Measurements from ENCODE around the gene SNIP1.
A peak's percentile ranks its signal among the peaks of the same experiment; 100 is the strongest.
"Not testable (repeated sequence)": the region's sequence is repeated elsewhere in the genome, so short reads cannot be mapped to it uniquely, and the experiment has no call there.

SNIP1 gene

GRCh38 chr1:37560401-37561132 is 6.5 kb upstream of the SNIP1 start:
- DNase-seq (ENCODE audit: low read depth, low spot score) = no peak
- H3K4me3 ChIP-seq (ENCODE audit: low read length) = no peak overlapping the region

DNA sequence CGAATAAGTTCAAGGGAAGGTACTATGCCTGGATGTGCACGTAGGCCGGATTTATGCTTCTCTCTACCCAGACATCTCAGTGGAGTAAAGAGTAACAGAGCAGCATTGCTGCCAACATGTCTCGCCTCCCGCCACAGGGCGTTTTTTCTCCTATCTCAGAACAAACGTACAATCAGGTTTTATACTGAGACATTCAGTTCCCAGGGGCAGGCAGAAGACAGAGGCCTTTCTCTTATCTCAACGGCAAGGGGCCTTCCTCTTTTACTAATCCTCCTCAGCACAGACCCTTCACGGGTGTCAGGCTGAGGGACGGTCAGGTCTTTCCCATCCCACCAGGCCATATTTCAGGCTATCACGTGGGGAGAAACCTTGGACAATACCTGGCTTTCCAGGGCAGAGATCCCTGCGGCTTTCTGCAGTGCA is 5.9 kb upstream of the SNIP1 start:
- not testable (repeated sequence) for H3K4me3 ChIP-seq (ENCODE audit: low read length); DNase-seq (ENCODE audit: low read depth, low spot score)

- DNase-seq (ENCODE audit: low read depth, low spot score) = no peak
These were observed 5.0 kb upstream of the SNIP1 start for GRCh38 chr1:37559080-37559479.

DNA sequence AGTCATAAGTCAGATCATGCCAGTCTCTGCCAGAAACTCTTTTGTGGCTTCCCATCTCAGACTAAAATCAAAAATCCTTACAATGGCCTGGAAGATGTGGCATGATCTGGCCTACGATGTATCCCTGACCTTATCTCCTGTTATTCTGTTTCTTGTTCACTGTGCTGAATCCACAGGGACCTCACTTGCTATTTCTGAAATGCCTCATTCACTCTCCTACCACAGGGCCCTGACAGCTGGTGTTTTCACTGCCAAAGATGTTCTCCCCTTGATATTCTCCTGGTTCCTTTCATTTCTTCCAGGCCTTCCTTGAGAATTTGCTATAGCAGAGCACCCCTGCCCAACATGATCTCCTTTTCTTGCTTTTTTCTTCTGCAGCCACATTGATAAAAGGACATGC is 4.3 kb upstream of the SNIP1 start:
- no peak overlapping the region for H3K4me3 ChIP-seq (ENCODE audit: low read length)
- DNase-seq (ENCODE audit: low read depth, low spot score) = no peak

More at GRCh38 chr1:37559080-37559479, 5.0 kb upstream of the SNIP1 start:
- H3K4me3 ChIP-seq (ENCODE audit: low read length) = no peak overlapping the region

GRCh38 chr1:37557402-37557801 is 3.3 kb upstream of the SNIP1 start:
- no peak for DNase-seq (ENCODE audit: low read depth, low spot score)
- H3K4me3 ChIP-seq (ENCODE audit: low read length) = no peak overlapping the region

GRCh38 chr1:37556712-37557196 is 2.7 kb upstream of the SNIP1 start, which contains the start of gene DNALI1:
DNALI1 (plus strand) TSS chr1:37556940; CDS start chr1:37556995, 55 bp downstream.
- no peak for DNase-seq (ENCODE audit: low read depth, low spot score)
- H3K4me3 ChIP-seq (ENCODE audit: low read length) = no peak within 1 kb of the TSS

DNA sequence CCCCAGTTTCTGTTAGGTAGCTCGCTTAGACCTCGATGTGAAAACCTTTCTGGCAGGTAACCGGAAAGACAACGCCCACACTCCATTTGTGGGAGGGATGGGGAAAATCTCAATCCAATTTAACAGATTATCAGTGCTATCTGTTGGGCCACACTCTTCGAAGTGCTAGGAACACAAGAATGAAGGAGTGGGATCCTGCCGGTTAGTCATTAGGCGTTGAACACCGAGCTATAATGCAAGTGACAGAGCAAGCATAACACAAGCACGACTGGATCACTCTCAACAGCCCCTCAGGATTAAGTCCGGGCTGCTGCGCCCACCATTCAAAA is 531 bp downstream of the SNIP1 start:
- peak overlapping the region; percentile 99 for H3K4me3 ChIP-seq (ENCODE audit: low read length)
- no peak for DNase-seq (ENCODE audit: low read depth, low spot score)

DNA sequence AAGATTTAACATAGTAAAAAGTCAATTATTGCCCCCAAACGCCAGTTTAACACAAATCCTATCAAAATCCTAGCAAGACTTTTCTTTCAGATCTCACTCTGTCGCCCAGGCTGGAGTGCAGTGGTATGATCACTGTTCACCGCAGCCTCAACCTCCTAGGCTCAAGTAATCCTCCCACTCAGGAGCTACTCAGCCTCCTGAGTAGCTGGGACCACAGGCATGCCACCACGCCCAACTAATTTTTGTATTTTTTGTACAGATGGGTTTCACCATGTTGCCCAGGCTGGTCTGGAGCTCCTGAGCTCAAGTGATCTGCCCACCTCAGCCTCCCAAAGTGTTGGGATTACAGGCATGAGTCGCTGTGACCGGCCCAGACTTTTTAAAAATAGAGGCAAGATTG is 4.8 kb downstream of the SNIP1 start:
- no peak overlapping the region for H3K4me3 ChIP-seq (ENCODE audit: low read length)
- no peak for DNase-seq (ENCODE audit: low read depth, low spot score)

DNA sequence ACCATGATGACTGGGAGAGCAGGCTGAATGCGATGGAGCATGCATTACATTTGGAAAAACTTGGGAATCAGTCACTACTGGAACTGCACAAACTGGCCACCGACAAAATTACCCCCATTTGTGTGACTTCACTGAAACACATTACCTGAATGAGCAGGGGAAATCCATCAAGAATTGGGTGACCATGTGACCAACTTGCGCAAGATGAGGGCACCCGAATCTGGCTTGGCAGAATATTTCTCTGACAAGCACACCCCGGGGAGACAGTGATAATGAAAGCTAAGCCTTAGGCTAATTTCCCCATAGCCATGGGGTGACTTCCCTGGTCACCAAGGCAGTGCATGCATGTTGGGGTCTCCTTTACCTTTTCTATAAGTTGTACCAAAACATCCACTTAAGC is 9.1 kb downstream of the SNIP1 start:
- H3K4me3 ChIP-seq (ENCODE audit: low read length) = no peak overlapping the region
- DNase-seq (ENCODE audit: low read depth, low spot score) = no peak

GRCh38 chr1:37544530-37544929 is 9.6 kb downstream of the SNIP1 start:
- H3K4me3 ChIP-seq (ENCODE audit: low read length) = no peak overlapping the region
- DNase-seq (ENCODE audit: low read depth, low spot score) = no peak

DNA sequence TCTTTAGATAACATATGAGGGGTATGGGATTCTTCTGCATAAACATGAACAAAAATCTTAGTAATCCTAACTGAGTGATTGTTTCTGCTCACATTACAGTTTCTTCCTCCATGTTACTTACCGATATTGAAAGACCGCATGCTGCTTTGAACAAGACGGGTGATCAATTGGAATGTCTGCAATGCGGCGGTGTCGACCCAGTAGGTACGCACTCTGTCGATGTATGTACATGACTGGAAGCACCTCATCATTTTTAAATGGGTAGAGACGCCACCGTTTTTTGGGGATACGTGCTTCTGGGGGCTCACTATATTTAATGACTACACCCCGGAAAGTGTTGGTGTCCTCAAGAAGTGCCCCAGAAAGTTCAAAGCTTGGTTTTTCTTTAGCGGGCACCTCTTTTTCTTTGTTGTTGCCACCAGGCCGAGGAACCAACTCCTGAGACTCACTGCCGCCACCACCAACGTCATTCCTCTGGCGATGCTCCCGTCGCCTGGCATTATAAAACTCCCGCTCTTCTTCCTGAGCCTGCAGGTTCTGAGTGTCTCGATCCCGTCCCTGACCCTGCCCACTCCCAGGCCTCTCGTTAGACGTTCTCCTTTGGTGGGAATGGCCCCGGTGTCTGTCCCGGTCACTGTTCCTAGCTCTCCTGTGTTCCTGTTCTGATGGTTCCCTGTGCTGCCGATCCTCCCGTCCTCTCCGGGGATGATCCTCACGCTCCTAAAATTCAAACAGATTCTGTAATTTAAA is 13.9 kb downstream of the SNIP1 start:
- no peak for DNase-seq (ENCODE audit: low read depth, low spot score)

DNA sequence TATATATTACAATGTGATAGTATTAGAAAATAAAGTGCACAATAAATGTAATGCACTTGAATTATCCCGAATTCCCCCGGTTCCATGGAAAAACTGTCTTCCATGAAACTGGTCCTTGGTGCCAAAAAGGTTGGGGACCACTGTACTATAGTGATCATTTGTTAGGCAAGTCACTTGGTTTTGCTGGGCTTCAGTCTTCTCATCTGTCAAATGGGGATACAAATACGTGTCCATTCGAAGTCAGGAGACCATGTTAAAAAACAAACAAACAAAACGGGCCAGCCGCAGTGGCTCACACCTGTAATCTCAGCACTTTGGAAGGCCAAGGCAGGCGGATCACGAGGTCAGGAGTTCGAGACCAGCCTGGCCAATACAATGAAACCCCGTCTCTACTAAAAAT is 14.9 kb downstream of the SNIP1 start:
- not testable (repeated sequence) for DNase-seq (ENCODE audit: low read depth, low spot score); H3K4me3 ChIP-seq (ENCODE audit: low read length)

More for the DNA sequence above, 13.9 kb downstream of the SNIP1 start:
- no peak overlapping the region for H3K4me3 ChIP-seq (ENCODE audit: low read length)

DNA sequence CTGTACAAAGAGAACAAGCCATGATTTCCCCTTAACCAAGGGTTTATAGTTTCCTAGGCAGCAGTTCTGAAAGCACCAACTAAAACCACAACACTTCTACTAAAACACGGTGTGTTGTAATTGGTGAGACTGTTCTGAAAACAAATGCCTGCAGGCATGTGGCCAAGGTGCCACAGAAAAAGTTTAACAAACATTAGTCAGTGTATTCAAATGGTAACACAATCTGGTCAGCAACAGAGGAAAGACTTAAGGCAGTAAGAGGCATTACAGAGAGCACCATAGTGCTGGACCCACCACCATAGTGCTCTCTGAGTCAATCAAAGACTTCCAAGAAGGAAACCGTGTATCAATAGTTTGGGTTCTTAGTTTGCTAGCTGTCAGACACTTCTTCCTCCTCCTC is 16.7 kb downstream of the SNIP1 start:
- DNase-seq (ENCODE audit: low read depth, low spot score) = no peak
- H3K4me3 ChIP-seq (ENCODE audit: low read length) = no peak overlapping the region

DNA sequence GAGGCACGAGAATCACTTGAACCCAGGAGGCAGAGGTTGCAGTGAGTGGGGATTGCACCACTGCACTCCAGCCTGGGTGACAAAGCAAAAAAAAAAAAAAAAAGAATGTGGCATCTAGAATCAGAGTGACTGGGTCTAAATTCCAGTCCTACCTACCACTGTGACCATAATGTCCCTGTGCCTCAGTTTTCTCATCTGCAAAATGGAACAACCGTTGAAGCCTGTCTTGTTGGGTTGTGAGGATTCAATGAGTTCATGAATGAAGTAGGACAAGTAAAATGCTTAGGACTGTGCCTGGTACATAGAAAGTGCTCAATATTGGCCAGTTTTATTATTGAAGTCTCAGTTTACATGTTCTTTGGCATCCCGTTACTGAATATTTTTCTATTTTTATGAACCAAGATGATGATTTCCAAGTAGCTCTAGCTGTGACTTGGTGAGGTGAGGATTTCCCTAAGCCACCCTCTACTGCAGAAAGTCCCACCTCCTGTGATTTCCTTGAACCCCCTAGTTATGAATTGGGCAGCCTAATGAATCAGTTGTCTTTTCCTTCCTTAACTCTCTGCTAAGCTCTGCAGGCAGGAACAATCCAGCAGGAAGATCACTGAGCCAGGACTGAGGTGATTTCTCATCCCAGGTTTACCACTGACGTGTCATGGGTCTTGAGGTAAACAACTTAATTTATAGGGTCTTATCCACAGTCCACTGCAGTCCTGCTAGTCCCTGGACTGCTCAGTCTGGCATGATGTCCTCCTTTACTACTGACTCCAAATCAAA is 20.6 kb downstream of the SNIP1 start:
- no peak overlapping the region for H3K4me3 ChIP-seq (ENCODE audit: low read length)
- no peak for DNase-seq (ENCODE audit: low read depth, low spot score)

- not testable (repeated sequence) for DNase-seq (ENCODE audit: low read depth, low spot score); H3K4me3 ChIP-seq (ENCODE audit: low read length)
These were observed 21.5 kb downstream of the SNIP1 start for GRCh38 chr1:37532418-37533156.

DNA sequence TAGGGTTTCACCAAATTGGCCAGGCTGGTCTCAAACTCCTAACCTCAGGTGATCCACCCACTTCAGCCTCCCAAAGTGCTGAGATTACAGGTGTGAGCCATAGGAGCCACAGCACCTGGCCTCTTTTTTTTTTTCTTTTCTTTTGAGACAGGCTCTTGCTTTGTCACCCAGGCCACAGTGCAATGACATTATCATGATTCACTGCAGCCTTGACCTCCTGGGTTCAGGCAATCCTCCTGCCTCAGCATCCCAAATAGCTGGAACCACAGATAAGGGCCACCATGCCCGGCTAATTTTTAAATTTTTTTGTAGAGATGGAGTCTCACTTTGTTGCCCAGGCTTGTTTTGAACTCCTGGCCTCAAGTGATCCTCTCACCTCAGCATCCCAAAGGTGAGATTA is 24.2 kb downstream of the SNIP1 start:
- not testable (repeated sequence) for DNase-seq (ENCODE audit: low read depth, low spot score); H3K4me3 ChIP-seq (ENCODE audit: low read length)

DNA sequence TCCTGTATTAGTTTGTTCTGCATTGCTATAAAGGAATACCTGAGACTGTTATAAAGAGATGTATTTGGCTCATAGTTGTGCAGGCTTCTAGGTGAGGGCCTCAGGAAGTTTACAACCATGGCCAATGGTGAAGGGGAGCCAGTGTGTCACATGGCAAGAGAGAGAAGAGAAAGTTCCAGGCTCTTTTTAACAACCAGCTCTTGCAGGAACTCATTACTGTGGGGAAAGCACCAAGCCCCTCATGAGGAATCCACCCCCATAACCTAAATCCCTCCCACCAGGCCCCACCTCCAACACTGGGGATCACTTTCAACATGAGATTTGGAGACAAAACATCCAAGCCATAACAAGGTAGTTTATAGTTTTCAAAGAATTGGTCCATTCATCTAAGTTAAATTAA is 34.5 kb downstream of the SNIP1 start:
- no peak for DNase-seq (ENCODE audit: low read depth, low spot score)
- no peak overlapping the region for H3K4me3 ChIP-seq (ENCODE audit: low read length)

DNA sequence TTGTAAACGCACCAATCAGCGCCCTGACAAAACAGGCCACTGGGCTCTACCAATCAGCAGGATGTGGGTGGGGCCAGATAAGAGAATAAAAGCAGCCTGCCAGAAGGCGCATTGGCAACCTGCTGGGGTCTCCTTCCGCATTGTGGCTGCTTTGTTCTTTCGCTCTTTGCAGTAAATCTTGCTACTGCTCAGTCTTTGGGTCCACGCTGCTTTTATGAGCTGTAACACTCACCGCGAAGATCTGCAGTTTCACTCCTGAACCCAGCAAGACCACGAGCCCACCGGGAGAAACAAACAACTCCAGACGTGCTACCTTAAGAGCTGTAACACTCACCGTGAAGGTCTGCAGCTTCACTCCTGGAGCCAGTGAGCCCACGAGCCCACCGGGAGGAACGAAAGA is 35.2 kb downstream of the SNIP1 start:
- not testable (repeated sequence) for H3K4me3 ChIP-seq (ENCODE audit: low read length)

GRCh38 chr1:37518241-37518640 is 35.9 kb downstream of the SNIP1 start:
- H3K4me3 ChIP-seq (ENCODE audit: low read length); DNase-seq (ENCODE audit: low read depth, low spot score): not testable (repeated sequence)

More for the DNA sequence above, 35.2 kb downstream of the SNIP1 start:
- DNase-seq (ENCODE audit: low read depth, low spot score) = peak; percentile 29

Data from Jurkat, Clone E6-1 (cell line).